ENCODE measurements around the gene AP1M1. TPM values are rescaled to one million over a fixed set of nuclear protein-coding genes. Genes with fewer than 3 reads are reported as not detected.

AP1M1 gene
- total RNA-seq, 4 donors from 2014 or later: 62.0 to 140 (median 105) TPM

- peak overlapping the region in 3 of 4 donors; percentile 45 to 82 (median 73) for H3K27ac ChIP-seq
- no peaks in the 10 kb centered on the region for H3K9me3 ChIP-seq
- no peaks in the 10 kb centered on the region for H3K36me3 ChIP-seq
- H3K27me3 ChIP-seq: no peaks in the 10 kb centered on the region
- TF ChIP-seq POLR2A (IDR thresholded peaks at IDR 0.05) (no peak), EP300 (IDR thresholded peaks at IDR 0.05) (no peak), CTCF (IDR thresholded peaks at IDR 0.05) (no peak), POLR2AphosphoS5 (IDR thresholded peaks at IDR 0.05) (no peak)
- peaks cover 0 to 19% (median 0%) of the 10 kb centered on the region in 3 donors for H3K4me1 ChIP-seq
- 85 to 96% methylated on average over 4 to 6 of the region's 8 CpGs for WGBS, 2 donors (ENCODE audit: low coverage in 1 of 2)
- ATAC-seq: no peak
- no peak overlapping the region for H3K4me3 ChIP-seq
Measured at GRCh38 chr19:16257509-16258002, 59.8 kb downstream of the AP1M1 start.

- H3K9me3 ChIP-seq: no peaks in the 10 kb centered on the region
- H3K4me1 ChIP-seq: peaks cover 0 to 18% (median 0%) of the 10 kb centered on the region in 3 donors
- H3K4me3 ChIP-seq: no peak overlapping the region
- peak overlapping the region in 3 of 4 donors; percentile 60 to 82 (median 73) for H3K27ac ChIP-seq
- no peaks in the 10 kb centered on the region for H3K36me3 ChIP-seq
- ATAC-seq: peak; percentile 78
- TF ChIP-seq EP300 (IDR thresholded peaks at IDR 0.05): peak; percentile 59
- TF ChIP-seq POLR2AphosphoS5 (IDR thresholded peaks at IDR 0.05): peak; percentile 79
- peak; percentile 50 to 67 for TF ChIP-seq POLR2A (IDR thresholded peaks at IDR 0.05)
- TF ChIP-seq CTCF (IDR thresholded peaks at IDR 0.05): no peak
- no peaks in the 10 kb centered on the region for H3K27me3 ChIP-seq
- 60% methylated on average over 4 of the region's 18 CpGs; no CpG with 5 or more reads in 1 of the 2 donors for WGBS, 2 donors (ENCODE audit: low coverage in 1 of 2)
Measured at GRCh38 chr19:16258440-16258903, 60.8 kb downstream of the AP1M1 start.

- Histone ChIP-seq H3K9me3 (no peaks in the 10 kb centered on the region), H3K27me3 (no peaks in the 10 kb centered on the region), H3K27ac (peak overlapping the region in 3 of 4 donors; percentile 60 to 82 (median 73)), H3K4me3 (no peak overlapping the region), H3K36me3 (no peaks in the 10 kb centered on the region), H3K4me1 (peaks cover 0 to 13% (median 0%) of the 10 kb centered on the region in 3 donors)
- TF ChIP-seq POLR2AphosphoS5 (IDR thresholded peaks at IDR 0.05) (no peak), CTCF (IDR thresholded peaks at IDR 0.05) (no peak), EP300 (IDR thresholded peaks at IDR 0.05) (no peak), POLR2A (IDR thresholded peaks at IDR 0.05) (no peak)
- 91% methylated on average over 8 of the region's 22 CpGs; no CpG with 5 or more reads in 1 of the 2 donors for WGBS, 2 donors (ENCODE audit: low coverage in 1 of 2)
- ATAC-seq: no peak
Measured at GRCh38 chr19:16259385-16260159, 61.9 kb downstream of the AP1M1 start.

GRCh38 chr19:16260160-16260811 lies 62.6 kb downstream of the AP1M1 start:
- no CpG with 5 or more reads among the region's 4 CpGs for WGBS, 2 donors (ENCODE audit: low coverage in 1 of 2)

More at GRCh38 chr19:16260160-16260811, 62.6 kb downstream of the AP1M1 start:
- H3K9me3 ChIP-seq: no peaks in the 10 kb centered on the region
- ATAC-seq: no peak
- TF ChIP-seq CTCF (IDR thresholded peaks at IDR 0.05) (no peak), EP300 (IDR thresholded peaks at IDR 0.05) (no peak), POLR2A (IDR thresholded peaks at IDR 0.05) (no peak), POLR2AphosphoS5 (IDR thresholded peaks at IDR 0.05) (no peak)
- peaks cover 0 to 13% (median 0%) of the 10 kb centered on the region in 3 donors for H3K4me1 ChIP-seq
- no peaks in the 10 kb centered on the region for H3K36me3 ChIP-seq
- H3K27me3 ChIP-seq: no peaks in the 10 kb centered on the region
- H3K4me3 ChIP-seq: no peak overlapping the region
- H3K27ac ChIP-seq: peak overlapping the region in 3 of 4 donors; percentile 60 to 82 (median 73)
